HFFc6 (cell line): ENCODE data around the gene FHOD3. TPM values are rescaled to one million over a fixed set of nuclear protein-coding genes. Genes with fewer than 3 reads are reported as not detected.

Experiments
- DNase-seq: peaks from one replicate; pipeline ENCODE4 v3.0.0-alpha.2; 2018
- H3K27ac Mint-ChIP-seq: 2 replicates; pipeline ENCODE4 v1.8.0; 2020; ENCODE audit warnings: mild to moderate bottlenecking, mixed read lengths
- H3K27me3 Mint-ChIP-seq: 2 replicates; pipeline ENCODE4 v1.8.0; 2021; ENCODE audit warnings: mild to moderate bottlenecking, moderate library complexity, mixed read lengths; ENCODE audit not compliant: insufficient read depth
- H3K36me3 Mint-ChIP-seq: 2 replicates; pipeline ENCODE4 v1.8.0; 2021; ENCODE audit warnings: low read depth, mixed read lengths
- H3K4me1 Mint-ChIP-seq: 2 replicates; pipeline ENCODE4 v1.8.0; 2020; ENCODE audit warnings: low read depth, mixed read lengths
- H3K4me3 Mint-ChIP-seq: 2 replicates; pipeline ENCODE4 v1.8.0; 2020; ENCODE audit warnings: mild to moderate bottlenecking, moderate library complexity, mixed read lengths
- H3K9me3 Mint-ChIP-seq: 2 replicates; pipeline ENCODE4 v1.8.0; 2020; ENCODE audit warnings: mild to moderate bottlenecking, mixed read lengths
- CTCF ChIP-seq: fragments of 200-600 bp; sonication (generic); IDR thresholded peaks from 2 replicates; pipeline ENCODE4 v1.5.0; 2021; ENCODE audit warnings: antibody characterized with exemption, mild to moderate bottlenecking
- total RNA-seq, 6 experiments: library from RNA; stranded (reverse); fragmentation: NEBNext Ultra II Directional; extraction: Animal tissue kit (Norgen Biotek cat#: 25700); gene quantifications; 2 replicates in 1 of 6; 3 replicates in 5 of 6; pipeline ENCODE4 v1.2.3, GENCODE V29; 2021

FHOD3 gene
- total RNA-seq, 6 experiments from 2014 or later: 32.8 to 67.6 (median 61.4) TPM

- Mint-ChIP-seq H3K27me3 (no peaks in the 10 kb centered on the region), H3K4me1 (peaks cover 17% of the 10 kb centered on the region), H3K4me3 (no peak overlapping the region), H3K9me3 (no peaks in the 10 kb centered on the region), H3K27ac (no peak overlapping the region), H3K36me3 (peaks cover under 1% of the 10 kb centered on the region; the same call in 1 of the 2 replicates)
- no peak for TF ChIP-seq CTCF
- DNase-seq: no peak
These were observed 2.3 kb upstream of the FHOD3 start for GRCh38 chr18:36295214-36295613.

GRCh38 chr18:36295880-36296301 lies 1.6 kb upstream of the FHOD3 start:
- Mint-ChIP-seq H3K27ac (no peak overlapping the region), H3K27me3 (no peaks in the 10 kb centered on the region), H3K4me1 (peaks cover 21% of the 10 kb centered on the region), H3K36me3 (no peaks in the 10 kb centered on the region; the same call in 1 of the 2 replicates), H3K9me3 (no peaks in the 10 kb centered on the region), H3K4me3 (no peak overlapping the region)
- DNase-seq: no peak
- TF ChIP-seq CTCF: no peak

GRCh38 chr18:36296650-36297416 lies 680 bp upstream of the FHOD3 start:
- Mint-ChIP-seq H3K27me3 (no peaks in the 10 kb centered on the region; the same call in 1 of the 2 replicates), H3K9me3 (no peaks in the 10 kb centered on the region), H3K36me3 (no peaks in the 10 kb centered on the region; the same call in 1 of the 2 replicates), H3K4me3 (no peak overlapping the region), H3K27ac (no peak overlapping the region), H3K4me1 (peaks cover 29% of the 10 kb centered on the region)
- DNase-seq: peak; percentile 82
- TF ChIP-seq CTCF: peak; percentile 75

GRCh38 chr18:36298126-36298741 lies 721 bp downstream of the FHOD3 start:
- Mint-ChIP-seq H3K27ac (no peak overlapping the region), H3K9me3 (no peaks in the 10 kb centered on the region), H3K4me3 (peak overlapping the region; percentile 67), H3K27me3 (no peaks in the 10 kb centered on the region; the same call in 1 of the 2 replicates), H3K36me3 (no peaks in the 10 kb centered on the region; the same call in 1 of the 2 replicates), H3K4me1 (peaks cover 43% of the 10 kb centered on the region)
- TF ChIP-seq CTCF: no peak
- no peak for DNase-seq

GRCh38 chr18:36299015-36299414 lies 1.5 kb downstream of the FHOD3 start:
- Mint-ChIP-seq H3K27me3 (no peaks in the 10 kb centered on the region; the same call in none of the 2 replicates), H3K9me3 (no peaks in the 10 kb centered on the region), H3K27ac (no peak overlapping the region), H3K4me3 (peak overlapping the region; percentile 67), H3K4me1 (peaks cover 50% of the 10 kb centered on the region), H3K36me3 (no peaks in the 10 kb centered on the region; the same call in 1 of the 2 replicates)
- no peak for DNase-seq
- no peak for TF ChIP-seq CTCF
